ENCODE results near the gene NCKAP1.
"Not testable (repeated sequence)": the region's sequence is repeated elsewhere in the genome, so short reads cannot be mapped to it uniquely, and the experiment has no call there.

Gene NCKAP1

GRCh38 chr2:182910965-182911364, 127.3 kb downstream of the NCKAP1 start:
- no peak for DNase-seq

GRCh38 chr2:182907081-182907830, 131.0 kb downstream of the NCKAP1 start:
- no peak for DNase-seq

GRCh38 chr2:182906454-182906853, 131.8 kb downstream of the NCKAP1 start:
- DNase-seq = no peak

GRCh38 chr2:182904844-182905243, 133.4 kb downstream of the NCKAP1 start:
- no peak for DNase-seq

- DNase-seq = no peak
These were observed 134.7 kb downstream of the NCKAP1 start for GRCh38 chr2:182903566-182903965.

DNA sequence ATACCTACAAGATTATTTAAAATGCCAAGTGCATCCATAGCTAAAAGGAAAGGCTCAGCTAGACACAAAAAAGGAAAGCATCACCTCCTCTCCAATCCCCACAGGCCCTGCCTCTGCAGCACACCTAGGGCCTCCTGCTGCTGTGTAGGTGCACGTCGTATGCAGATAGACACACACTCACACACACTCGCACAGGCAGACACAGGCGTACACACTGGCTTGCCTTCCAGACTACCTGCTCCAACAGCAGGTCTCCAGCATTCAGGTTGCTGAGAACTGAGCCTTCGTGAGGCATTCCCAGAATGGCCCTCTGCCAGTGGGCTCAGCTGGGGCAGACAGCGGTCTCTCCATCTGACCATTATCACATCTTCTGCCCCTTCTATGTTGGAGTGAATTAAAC, 136.5 kb downstream of the NCKAP1 start:
- DNase-seq = no peak

- no peak for DNase-seq
These were observed 139.5 kb downstream of the NCKAP1 start for GRCh38 chr2:182898718-182899117.

DNA sequence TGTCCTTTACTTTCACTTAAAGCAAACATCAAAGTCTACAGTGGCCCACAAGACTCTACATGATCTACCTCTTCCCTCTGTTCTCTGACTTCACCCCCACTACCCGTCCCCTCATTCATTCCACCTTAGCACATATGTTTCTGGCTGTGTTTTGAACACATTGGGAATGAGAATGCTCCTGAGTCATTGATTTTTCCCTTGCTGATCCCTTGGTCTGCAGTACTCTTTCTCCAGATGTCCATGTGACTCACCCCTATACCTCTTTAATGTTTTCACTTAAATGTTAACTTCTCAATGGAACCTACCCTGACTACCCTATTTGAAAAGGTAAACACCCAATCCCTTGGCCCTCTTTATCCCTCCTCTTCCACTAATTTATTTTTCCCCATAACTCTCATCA, 141.1 kb downstream of the NCKAP1 start:
- no peak for DNase-seq

DNA sequence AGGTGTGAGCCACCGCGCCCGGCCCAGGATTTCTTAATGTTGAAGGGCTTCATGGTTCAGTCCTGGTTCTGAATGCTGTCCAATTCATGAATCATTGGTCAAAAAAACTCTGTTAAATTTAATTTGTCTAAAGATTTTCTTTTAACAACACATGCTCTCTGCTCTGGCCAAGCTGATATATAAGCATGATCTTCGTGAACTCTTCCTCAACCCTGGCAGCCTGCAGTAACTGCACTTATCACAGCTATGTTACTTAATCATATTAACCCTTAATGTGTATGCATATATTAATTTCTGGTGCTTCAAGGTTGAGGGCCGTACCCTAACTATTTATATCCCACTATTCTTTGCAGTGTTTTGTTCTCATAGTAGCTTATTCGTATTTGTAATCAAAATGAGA, 142.5 kb downstream of the NCKAP1 start:
- no peak for DNase-seq

DNA sequence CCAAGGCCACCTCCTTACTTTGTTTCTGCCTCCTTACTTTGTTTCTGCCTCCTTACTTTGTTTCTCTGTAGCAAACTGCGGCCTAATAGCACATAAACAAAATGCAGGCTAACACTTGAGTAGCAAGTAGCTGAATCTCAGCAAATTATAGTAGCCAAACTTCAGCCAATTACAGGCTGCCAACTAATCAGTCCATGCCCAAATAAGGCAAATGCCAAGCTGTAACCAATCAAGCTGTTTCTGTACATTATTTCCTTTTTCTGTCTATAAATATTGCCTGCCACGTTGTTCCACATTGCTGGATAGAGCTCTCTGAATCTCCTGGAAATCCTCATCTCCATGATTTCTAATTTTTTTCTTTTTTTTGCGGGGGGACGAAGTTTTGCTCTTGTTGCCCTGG, 143.1 kb downstream of the NCKAP1 start:
- no peak for DNase-seq

DNA sequence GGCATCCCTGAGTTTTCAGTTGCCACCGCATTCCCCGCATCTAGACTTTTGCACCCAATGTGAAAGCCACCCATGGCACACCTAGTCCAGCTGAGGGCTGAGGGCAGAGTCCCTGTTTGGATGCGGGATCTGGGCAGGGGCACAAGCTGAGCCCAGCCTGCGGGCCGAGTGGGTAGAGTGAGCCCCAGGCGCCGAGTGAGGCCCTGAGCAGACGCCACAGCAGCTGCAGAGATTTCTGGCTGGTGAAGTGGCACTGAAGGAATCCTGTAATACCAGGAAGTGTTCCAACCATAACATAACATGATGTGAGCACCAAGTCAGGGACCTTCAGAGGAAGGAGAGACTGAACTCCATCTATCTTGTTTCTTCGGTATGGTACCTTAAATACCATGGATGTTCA, 144.1 kb downstream of the NCKAP1 start:
- DNase-seq = no peak

- no peak for DNase-seq
These were observed 144.6 kb downstream of the NCKAP1 start for GRCh38 chr2:182893666-182894065.

GRCh38 chr2:182893035-182893434, 145.2 kb downstream of the NCKAP1 start:
- DNase-seq = not testable (repeated sequence)

GRCh38 chr2:182891611-182892010, 146.6 kb downstream of the NCKAP1 start:
- no peak for DNase-seq

DNA sequence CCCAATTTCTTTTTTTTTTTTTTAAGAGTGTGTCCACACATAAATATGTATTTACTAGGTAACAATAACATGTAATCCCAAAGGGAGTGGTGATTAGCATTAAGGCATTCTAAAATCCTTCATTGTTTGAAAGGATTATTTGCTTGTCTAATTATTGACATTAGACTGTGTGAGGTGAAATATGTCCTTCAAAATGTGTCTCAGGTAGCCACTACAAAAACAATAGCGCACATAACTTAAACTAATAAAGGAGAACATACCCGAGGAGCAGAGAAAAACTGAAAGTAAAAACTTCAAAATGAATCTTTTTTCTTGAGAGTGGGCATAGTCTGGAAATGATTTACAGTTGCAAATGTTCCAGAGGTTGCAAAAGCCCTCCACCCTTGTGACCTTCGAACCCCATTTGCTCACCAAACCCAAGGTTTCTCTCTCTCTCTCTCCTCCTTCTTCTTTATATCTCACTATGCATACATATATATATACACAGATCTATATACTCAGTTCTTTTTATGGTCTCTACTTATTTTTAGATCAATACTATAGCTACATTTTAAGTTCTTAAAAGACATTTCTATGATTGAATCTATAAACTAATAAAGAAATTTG, 147.4 kb downstream of the NCKAP1 start:
- DNase-seq = no peak

- no peak for DNase-seq
These were observed 148.0 kb downstream of the NCKAP1 start for GRCh38 chr2:182890305-182890704.

GRCh38 chr2:182887753-182888415, 150.4 kb downstream of the NCKAP1 start:
- DNase-seq = no peak

GRCh38 chr2:182887093-182887492, 151.2 kb downstream of the NCKAP1 start:
- no peak for DNase-seq

- no peak for DNase-seq
These were observed 152.5 kb downstream of the NCKAP1 start for GRCh38 chr2:182885771-182886170.

DNA sequence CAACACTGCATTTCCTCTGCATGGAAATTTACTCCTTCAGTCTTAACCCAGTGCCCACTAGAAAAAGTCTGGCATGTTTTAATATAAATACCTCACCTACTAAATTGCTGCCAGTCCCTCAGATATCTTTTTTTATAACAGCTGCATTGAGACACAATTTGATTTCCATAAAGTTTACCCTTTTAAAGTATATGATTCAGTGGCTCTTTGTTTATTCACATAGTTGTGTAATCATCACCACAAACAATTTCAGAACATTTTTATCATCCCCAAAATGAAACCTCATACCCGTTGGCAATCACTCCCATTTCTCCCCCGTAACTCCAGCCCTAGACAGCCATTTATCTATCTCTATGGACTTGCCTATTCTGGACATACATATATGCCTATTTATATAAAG, 154.8 kb downstream of the NCKAP1 start:
- no peak for DNase-seq

- not testable (repeated sequence) for DNase-seq
These were observed 158.2 kb downstream of the NCKAP1 start for GRCh38 chr2:182880100-182880499.

- not testable (repeated sequence) for DNase-seq
These were observed 161.6 kb downstream of the NCKAP1 start for GRCh38 chr2:182876653-182877052.

- DNase-seq = peak; percentile 24
These were observed 168.0 kb downstream of the NCKAP1 start for GRCh38 chr2:182870227-182870626.

Data from hematopoietic multipotent progenitor cell treated with erythropoietin and hydrocortisone succinate and interleukin-3 and kit ligand, for 4 days (in vitro differentiated cells).